ENCODE results near the gene PDXP. TPM values are rescaled to one million over a fixed set of nuclear protein-coding genes. Genes with fewer than 3 reads are reported as not detected.
"Not testable (repeated sequence)": the region's sequence is repeated elsewhere in the genome, so short reads cannot be mapped to it uniquely, and the experiment has no call there.

Gene PDXP
- total and polyA plus RNA-seq, 2 donors: 3.2 to 15.1 TPM

- H3K36me3 ChIP-seq (ENCODE audit: insufficient read depth): no peaks in the 10 kb centered on the region
- WGBS: 41% methylated on average over 15 of the region's 15 CpGs
- H3K27ac ChIP-seq (ENCODE audit: low read depth): no peak overlapping the region
- H3K4me1 ChIP-seq (ENCODE audit: insufficient read depth): peaks cover 1% of the 10 kb centered on the region
- peak overlapping the region; percentile 55 for H3K4me3 ChIP-seq (ENCODE audit: low read depth, low read length)
- no peak for DNase-seq (ENCODE audit: extremely low spot score)
Observed at GRCh38 chr22:37677493-37677974, 19.0 kb downstream of the PDXP start.

DNA sequence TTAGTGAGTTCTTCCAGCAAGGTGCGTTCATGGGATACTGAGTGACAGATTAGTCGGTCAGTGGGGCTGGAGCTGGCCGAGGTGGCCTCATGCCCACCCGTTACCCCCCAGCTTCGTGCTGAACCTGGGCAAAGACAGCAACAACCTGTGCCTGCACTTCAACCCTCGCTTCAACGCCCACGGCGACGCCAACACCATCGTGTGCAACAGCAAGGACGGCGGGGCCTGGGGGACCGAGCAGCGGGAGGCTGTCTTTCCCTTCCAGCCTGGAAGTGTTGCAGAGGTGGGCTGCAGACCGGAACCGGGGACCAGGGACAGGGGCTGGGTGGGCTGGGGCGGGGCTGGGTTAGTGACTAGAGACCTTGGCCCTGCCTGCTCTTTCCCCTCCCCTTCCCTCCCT, 19.8 kb downstream of the PDXP start:
- Histone ChIP-seq H3K4me3 (ENCODE audit: low read depth, low read length) (no peak overlapping the region), H3K27ac (ENCODE audit: low read depth) (peak overlapping the region; percentile 40), H3K4me1 (ENCODE audit: insufficient read depth) (peaks cover 1% of the 10 kb centered on the region)

GRCh38 chr22:37679670-37680069, 21.1 kb downstream of the PDXP start:
- Histone ChIP-seq H3K4me3 (ENCODE audit: low read depth, low read length) (no peak overlapping the region), H3K4me1 (ENCODE audit: insufficient read depth) (peaks cover 1% of the 10 kb centered on the region), H3K27ac (ENCODE audit: low read depth) (peak overlapping the region; percentile 49), H3K36me3 (ENCODE audit: insufficient read depth) (no peaks in the 10 kb centered on the region)
- no peak for DNase-seq (ENCODE audit: extremely low spot score)
- 61% methylated on average over 8 of the region's 8 CpGs for whole genome bisulfite sequencing

More for the DNA sequence above, 19.8 kb downstream of the PDXP start:
- DNase-seq (ENCODE audit: extremely low spot score): no peak
- 45% methylated on average over 18 of the region's 18 CpGs for WGBS
- no peaks in the 10 kb centered on the region for H3K36me3 ChIP-seq (ENCODE audit: insufficient read depth)

DNA sequence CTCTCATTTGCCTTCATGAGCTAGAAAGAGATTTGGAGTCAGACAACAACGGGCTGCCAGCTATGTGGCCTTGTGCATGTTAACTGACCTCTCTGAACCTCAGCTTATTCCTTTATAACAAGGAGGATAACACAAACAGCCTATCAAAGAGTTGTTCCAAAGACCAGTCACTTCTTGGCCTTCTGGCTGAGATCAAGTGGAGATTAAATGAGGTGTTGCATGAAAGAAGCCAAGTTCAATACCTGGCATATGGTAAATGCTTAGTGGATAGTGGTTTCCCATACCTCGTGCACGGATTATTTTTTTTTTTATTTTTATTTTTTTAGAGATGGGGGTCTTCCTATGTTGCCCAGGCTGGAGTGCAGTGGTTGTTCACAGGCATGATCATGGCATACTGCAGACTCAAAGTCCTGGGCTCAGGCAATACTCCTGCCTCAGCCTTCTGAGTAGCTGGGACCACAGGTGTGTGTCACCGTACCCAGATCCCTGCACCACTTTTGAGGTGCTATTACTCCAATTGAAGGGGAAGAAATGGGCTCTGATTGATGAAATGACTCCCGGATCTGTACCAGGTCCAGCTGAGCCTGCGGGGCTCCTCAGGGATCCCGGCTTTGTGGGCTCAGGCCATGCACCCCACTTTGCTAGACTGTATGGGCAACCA, 21.8 kb downstream of the PDXP start:
- no peaks in the 10 kb centered on the region for H3K36me3 ChIP-seq (ENCODE audit: insufficient read depth)
- 54% methylated on average over 7 of the region's 7 CpGs for WGBS
- H3K4me3 ChIP-seq (ENCODE audit: low read depth, low read length): no peak overlapping the region
- peaks cover 1% of the 10 kb centered on the region for H3K4me1 ChIP-seq (ENCODE audit: insufficient read depth)
- H3K27ac ChIP-seq (ENCODE audit: low read depth): no peak overlapping the region
- DNase-seq (ENCODE audit: extremely low spot score): no peak

DNA sequence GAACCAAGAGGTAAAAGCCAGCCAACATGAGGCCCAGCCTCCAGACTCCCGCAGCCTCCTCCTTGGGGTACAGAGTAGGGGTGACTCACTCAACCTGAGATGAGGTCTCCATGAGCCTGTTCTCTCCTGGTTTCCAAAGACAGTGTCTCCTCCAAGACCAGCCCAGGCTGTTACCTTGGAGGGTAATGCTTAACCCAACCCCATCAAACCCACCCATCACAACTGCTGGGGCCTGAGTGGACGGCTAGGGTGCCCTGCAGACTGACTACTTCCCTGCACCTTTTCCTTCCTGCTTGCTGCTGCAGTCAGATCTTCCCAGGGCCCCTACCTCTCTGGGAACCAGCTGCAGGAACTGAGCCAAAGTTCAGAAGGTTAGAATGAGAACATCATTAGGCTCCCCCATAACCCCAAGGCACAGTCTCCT, 22.5 kb downstream of the PDXP start:
- Histone ChIP-seq H3K36me3 (ENCODE audit: insufficient read depth) (no peaks in the 10 kb centered on the region), H3K4me3 (ENCODE audit: low read depth, low read length) (no peak overlapping the region), H3K27ac (ENCODE audit: low read depth) (no peak overlapping the region), H3K4me1 (ENCODE audit: insufficient read depth) (peaks cover 1% of the 10 kb centered on the region)
- WGBS: 54% methylated on average over 2 of the region's 2 CpGs
- DNase-seq (ENCODE audit: extremely low spot score): no peak

DNA sequence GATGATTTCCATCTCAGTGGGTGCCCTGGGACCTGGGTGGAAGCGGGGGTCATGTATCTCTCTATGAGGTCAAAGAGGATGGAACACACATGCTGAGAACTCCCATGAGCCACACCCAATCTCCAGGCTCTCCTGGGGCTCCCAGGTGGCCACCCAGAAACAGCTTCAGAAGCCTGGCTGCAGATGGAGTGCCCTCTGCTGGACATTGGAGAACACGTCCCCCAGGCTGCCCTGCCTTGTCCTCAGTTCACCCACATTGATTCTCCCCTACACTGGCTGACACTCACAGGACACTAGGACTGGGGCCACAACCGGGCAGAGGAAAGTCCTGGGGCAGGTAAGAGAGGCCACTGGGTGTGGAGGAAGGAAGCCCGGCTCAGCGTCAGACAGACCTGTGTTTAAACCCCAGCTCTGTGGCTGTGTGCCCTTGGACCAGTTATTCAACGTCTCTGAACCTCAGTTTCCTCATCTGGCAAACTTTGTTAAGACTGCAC, 23.1 kb downstream of the PDXP start:
- H3K4me1 ChIP-seq (ENCODE audit: insufficient read depth): peaks cover 1% of the 10 kb centered on the region
- no peak overlapping the region for H3K27ac ChIP-seq (ENCODE audit: low read depth)
- H3K36me3 ChIP-seq (ENCODE audit: insufficient read depth): no peaks in the 10 kb centered on the region
- no peak for DNase-seq (ENCODE audit: extremely low spot score)
- 26% methylated on average over 6 of the region's 6 CpGs for WGBS
- H3K4me3 ChIP-seq (ENCODE audit: low read depth, low read length): no peak overlapping the region

DNA sequence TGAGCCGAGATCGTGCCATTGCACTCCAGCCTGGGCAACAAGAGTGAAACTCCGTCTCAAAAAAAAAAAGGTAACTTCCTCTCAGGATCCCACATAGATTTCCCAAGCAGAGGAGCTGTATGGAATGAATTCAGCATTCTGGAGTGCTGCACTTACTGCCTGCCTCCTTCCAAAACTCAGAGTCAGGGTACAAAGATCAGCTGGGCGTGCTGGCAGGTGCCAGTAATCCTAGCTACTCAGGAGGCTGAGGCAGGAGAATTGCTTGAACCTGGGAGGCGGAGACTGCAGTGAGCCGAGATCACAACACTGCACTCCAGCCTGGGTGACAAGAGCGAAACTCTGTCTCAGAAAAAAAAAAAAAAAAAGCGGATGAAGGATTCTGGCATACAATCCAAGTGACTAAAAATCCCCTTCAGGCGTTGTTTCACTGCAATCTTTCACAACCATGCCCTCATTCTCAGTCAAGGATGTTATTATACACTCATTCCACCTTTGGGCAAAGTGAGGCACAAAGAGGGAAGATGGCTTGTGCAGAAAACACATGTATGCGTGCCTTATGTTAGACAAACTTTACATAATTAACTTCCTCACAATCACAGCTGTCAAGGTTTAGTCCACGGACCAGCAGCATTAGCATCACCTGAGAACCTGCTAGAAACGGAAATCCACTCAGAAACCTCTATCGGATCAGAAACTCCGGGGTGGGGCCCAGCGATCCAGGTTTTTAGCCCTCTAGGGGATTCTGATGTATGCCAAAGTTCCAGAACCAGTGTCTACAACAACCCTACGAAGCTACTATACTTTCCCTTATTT, 26.5 kb downstream of the PDXP start:
- Histone ChIP-seq H3K4me3 (ENCODE audit: low read depth, low read length) (no peak overlapping the region), H3K4me1 (ENCODE audit: insufficient read depth) (no peaks in the 10 kb centered on the region), H3K27ac (ENCODE audit: low read depth) (no peak overlapping the region), H3K36me3 (ENCODE audit: insufficient read depth) (no peaks in the 10 kb centered on the region)
- DNase-seq (ENCODE audit: extremely low spot score): no peak
- WGBS: 82% methylated on average over 16 of the region's 16 CpGs

DNA sequence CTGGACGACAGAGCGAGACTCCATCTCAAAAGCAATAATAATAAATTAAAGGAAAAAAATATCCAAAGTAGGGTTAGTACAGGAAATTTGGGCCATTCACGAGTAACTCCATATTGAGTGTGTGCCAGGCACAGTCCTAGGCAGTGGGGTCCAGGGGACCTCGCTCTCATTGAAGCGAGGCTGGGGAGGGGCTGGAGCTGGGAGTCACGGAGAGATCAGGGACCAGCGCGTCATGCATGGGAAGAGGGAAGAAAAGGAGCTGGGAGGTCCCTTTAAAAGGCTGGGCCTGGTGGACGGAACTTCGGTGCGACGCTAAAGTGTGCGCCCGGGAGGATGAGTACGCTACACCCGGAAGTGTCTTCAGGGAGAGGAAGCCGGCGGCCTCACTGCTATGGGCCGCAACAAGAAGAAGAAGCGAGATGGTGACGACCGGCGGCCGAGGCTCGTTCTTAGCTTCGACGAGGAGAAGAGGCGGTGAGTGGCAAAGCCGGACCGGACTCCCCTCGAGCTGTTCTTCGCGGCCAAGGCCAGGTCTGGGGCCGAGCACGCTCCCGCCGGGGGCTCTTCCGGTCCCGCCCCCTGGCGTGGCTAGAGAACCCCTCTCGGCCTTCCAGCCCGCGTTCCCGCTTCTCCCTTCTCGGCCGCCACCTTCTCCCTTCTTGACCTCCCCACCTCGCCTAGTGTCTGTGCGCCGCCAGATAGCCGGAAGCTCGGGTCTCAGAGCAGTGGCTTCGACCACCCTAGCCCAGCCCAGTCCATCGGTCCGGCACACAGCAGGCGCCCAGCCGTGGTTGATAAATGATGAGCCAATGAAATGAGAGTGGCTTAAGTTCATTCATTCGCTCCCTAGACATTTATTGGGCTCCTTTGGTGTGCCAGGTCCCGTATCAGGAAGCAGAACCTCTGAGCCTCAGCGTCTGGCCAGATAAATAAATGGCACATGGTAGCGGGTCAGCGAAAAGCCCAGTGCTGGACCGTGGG, 27.8 kb downstream of the PDXP start, which contains the start of gene NOL12:
Gene NOL12 (plus strand): TSS at position 342 of the 981 bp plus-strand sequence. CDS start 50 bp downstream, at position 392.
- WGBS: 2% methylated on average over 62 of the region's 62 CpGs
- peak within 1 kb of the TSS; percentile 70 for H3K4me3 ChIP-seq (ENCODE audit: low read depth, low read length)
- H3K4me1 ChIP-seq (ENCODE audit: insufficient read depth): no peaks in the 10 kb centered on the region
- H3K27ac ChIP-seq (ENCODE audit: low read depth): peak within 1 kb of the TSS; percentile 71
- no peaks in the 10 kb centered on the region for H3K36me3 ChIP-seq (ENCODE audit: insufficient read depth)
- peak; percentile 78 for DNase-seq (ENCODE audit: extremely low spot score)

GRCh38 chr22:37690407-37690806, 31.9 kb downstream of the PDXP start:
- Histone ChIP-seq H3K27ac (ENCODE audit: low read depth) (no peak overlapping the region), H3K4me3 (ENCODE audit: low read depth, low read length) (no peak overlapping the region), H3K36me3 (ENCODE audit: insufficient read depth) (peaks cover 3% of the 10 kb centered on the region), H3K4me1 (ENCODE audit: insufficient read depth) (no peaks in the 10 kb centered on the region)
- WGBS: 92% methylated on average over 7 of the region's 7 CpGs
- no peak for DNase-seq (ENCODE audit: extremely low spot score)

GRCh38 chr22:37690901-37691504, 32.5 kb downstream of the PDXP start:
- DNase-seq (ENCODE audit: extremely low spot score): no peak
- WGBS: 94% methylated on average over 18 of the region's 18 CpGs
- Histone ChIP-seq H3K27ac (ENCODE audit: low read depth) (no peak overlapping the region), H3K4me3 (ENCODE audit: low read depth, low read length) (no peak overlapping the region), H3K36me3 (ENCODE audit: insufficient read depth) (peaks cover 3% of the 10 kb centered on the region), H3K4me1 (ENCODE audit: insufficient read depth) (no peaks in the 10 kb centered on the region)

DNA sequence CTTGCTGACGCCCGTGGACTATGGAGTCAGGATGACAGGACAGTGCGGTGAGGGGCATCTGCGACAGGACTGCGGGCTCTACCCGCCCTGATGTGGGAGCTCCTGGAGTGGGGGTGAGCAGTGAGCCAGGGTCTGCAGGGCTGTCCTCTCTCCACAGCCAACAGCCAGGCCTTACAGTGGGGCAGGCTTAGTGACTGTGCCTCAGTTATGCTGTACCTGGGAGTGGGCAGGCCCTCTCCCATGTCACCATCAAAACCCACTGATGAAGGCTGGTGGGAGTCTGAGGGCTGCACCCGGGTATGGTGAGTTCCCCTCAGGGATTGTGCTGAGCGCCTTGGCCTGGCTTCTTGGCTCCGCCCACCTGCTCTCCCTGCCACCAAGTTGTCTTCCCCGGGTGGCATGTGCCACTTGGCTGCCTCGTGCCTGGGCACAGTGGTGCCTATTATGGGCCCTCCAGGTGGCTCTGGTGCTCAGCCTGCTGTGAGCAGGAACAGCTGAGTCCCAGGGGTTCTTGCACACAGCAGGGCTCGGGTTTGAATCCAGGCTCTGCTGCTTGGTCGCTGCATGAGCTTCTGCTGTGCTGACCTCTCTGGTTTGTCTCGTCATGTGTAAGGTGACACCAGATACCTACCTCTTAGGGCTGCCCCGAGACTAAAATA, 34.2 kb downstream of the PDXP start:
- WGBS: 91% methylated on average over 15 of the region's 15 CpGs
- DNase-seq (ENCODE audit: extremely low spot score): no peak
- no peak overlapping the region for H3K27ac ChIP-seq (ENCODE audit: low read depth)
- H3K4me3 ChIP-seq (ENCODE audit: low read depth, low read length): no peak overlapping the region
- H3K36me3 ChIP-seq (ENCODE audit: insufficient read depth): peaks cover 3% of the 10 kb centered on the region
- no peaks in the 10 kb centered on the region for H3K4me1 ChIP-seq (ENCODE audit: insufficient read depth)

DNA sequence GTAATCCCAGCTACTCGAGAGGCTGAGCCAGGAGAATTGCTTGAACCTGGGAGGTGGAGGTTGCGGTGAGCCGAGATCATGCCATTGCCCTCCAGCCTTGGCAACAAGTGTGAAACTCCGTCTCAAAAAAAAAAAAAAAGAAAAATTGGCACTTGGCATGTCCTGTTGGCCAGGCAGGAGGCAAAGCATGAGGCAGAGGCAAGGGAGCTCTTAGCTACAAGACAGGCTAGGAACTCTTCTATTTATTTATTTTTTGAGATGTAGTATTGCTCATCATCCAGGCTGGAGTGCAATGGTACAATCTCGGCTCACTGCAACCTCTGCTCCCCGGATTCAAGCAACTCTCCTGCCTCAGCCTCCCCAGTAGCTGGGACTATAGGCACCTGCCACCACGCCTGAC, 35.6 kb downstream of the PDXP start:
- H3K36me3 ChIP-seq (ENCODE audit: insufficient read depth); H3K27ac ChIP-seq (ENCODE audit: low read depth); H3K4me1 ChIP-seq (ENCODE audit: insufficient read depth); H3K4me3 ChIP-seq (ENCODE audit: low read depth, low read length); DNase-seq (ENCODE audit: extremely low spot score): not testable (repeated sequence)
- 95% methylated on average over 7 of the region's 7 CpGs for WGBS
